HFFc6 (cell line): ENCODE results near the gene ADCY9. TPM values are rescaled to one million over a fixed set of nuclear protein-coding genes. Genes with fewer than 3 reads are reported as not detected.

Experiments
- DNase-seq: peaks from one replicate; pipeline ENCODE4 v3.0.0-alpha.2; 2018
- H3K27ac Mint-ChIP-seq: 2 replicates; pipeline ENCODE4 v1.8.0; 2020; ENCODE audit warnings: mild to moderate bottlenecking, mixed read lengths
- H3K27me3 Mint-ChIP-seq: 2 replicates; pipeline ENCODE4 v1.8.0; 2021; ENCODE audit warnings: mild to moderate bottlenecking, moderate library complexity, mixed read lengths; ENCODE audit not compliant: insufficient read depth
- H3K36me3 Mint-ChIP-seq: 2 replicates; pipeline ENCODE4 v1.8.0; 2021; ENCODE audit warnings: low read depth, mixed read lengths
- H3K4me1 Mint-ChIP-seq: 2 replicates; pipeline ENCODE4 v1.8.0; 2020; ENCODE audit warnings: low read depth, mixed read lengths
- H3K4me3 Mint-ChIP-seq: 2 replicates; pipeline ENCODE4 v1.8.0; 2020; ENCODE audit warnings: mild to moderate bottlenecking, moderate library complexity, mixed read lengths
- H3K9me3 Mint-ChIP-seq: 2 replicates; pipeline ENCODE4 v1.8.0; 2020; ENCODE audit warnings: mild to moderate bottlenecking, mixed read lengths
- total RNA-seq, 6 experiments: library from RNA; stranded (reverse); fragmentation: NEBNext Ultra II Directional; extraction: Animal tissue kit (Norgen Biotek cat#: 25700); gene quantifications; 2 replicates in 1 of 6; 3 replicates in 5 of 6; pipeline ENCODE4 v1.2.3, GENCODE V29; 2021
- TF ChIP-seq, protein P1 (sequence below): fragments of 200-600 bp; sonication (generic); IDR thresholded peaks from 2 replicates; pipeline ENCODE4 v1.5.0; 2021; ENCODE audit warnings: antibody characterized with exemption, mild to moderate bottlenecking

Gene ADCY9
- total RNA-seq, 6 experiments from 2014 or later, result 20.8 to 24.8 (median 22.6) TPM

DNA sequence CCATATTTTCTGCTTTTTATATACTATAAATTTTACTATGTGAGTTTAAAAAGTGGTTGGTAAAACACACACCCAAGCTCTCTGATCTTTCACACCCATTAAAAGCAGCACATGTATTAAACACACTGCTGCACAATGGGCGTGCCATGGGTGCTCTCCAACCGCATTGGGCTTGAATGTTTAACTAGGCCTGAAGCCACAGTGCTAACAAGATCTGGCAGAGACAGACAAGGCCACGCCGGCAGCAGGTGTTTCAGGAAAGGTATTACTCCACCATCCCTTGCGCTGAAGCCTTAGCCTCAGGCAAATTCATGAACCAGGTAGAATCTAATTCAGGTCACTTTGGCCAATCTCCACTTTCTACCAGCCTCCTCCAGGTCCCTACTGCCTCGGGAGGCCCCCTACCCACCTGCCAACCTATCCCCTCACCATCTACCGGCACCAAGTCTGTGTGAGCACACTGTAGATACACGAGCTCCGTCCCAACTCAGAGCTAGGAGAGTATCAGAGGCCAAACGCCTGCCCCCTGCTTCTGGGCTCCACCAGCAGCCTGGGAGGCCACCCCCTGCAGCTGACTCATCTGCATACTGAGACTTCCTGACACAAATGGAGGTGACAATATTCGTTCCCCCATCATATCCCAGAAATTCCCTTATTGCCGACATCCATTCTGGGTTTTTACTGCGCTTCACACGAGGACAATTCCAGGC, 95.0 kb downstream of the ADCY9 start:
- Mint-ChIP-seq H3K36me3 (peaks cover 9% of the 10 kb centered on the region), H3K27me3 (no peaks in the 10 kb centered on the region), H3K4me1 (peaks cover 25% of the 10 kb centered on the region), H3K27ac (no peak overlapping the region), H3K4me3 (no peak overlapping the region), H3K9me3 (no peaks in the 10 kb centered on the region)
- TF ChIP-seq, protein P1, sequence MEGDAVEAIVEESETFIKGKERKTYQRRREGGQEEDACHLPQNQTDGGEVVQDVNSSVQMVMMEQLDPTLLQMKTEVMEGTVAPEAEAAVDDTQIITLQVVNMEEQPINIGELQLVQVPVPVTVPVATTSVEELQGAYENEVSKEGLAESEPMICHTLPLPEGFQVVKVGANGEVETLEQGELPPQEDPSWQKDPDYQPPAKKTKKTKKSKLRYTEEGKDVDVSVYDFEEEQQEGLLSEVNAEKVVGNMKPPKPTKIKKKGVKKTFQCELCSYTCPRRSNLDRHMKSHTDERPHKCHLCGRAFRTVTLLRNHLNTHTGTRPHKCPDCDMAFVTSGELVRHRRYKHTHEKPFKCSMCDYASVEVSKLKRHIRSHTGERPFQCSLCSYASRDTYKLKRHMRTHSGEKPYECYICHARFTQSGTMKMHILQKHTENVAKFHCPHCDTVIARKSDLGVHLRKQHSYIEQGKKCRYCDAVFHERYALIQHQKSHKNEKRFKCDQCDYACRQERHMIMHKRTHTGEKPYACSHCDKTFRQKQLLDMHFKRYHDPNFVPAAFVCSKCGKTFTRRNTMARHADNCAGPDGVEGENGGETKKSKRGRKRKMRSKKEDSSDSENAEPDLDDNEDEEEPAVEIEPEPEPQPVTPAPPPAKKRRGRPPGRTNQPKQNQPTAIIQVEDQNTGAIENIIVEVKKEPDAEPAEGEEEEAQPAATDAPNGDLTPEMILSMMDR, result no peak
- no peak for DNase-seq

DNA sequence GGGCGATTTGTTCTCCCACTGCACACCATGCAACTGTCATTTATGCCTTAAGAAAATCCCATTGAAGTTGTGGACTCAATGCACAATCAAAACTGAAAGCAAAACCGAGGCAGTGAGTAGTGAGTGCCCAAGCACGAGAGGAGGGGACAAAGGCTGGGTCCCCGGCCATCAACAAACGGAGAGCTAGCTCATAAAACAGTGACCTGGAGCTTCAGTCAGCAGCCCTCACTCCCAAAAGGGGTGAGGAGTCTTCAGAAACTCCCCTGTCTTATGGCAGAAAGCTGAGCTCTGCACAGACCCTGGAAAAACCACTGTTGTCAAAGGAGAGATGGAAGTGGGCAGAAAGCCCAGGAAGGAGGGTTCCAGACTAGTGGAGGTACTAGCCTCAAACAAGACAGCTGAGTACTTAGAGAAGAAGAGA, 96.9 kb downstream of the ADCY9 start:
- no peak for DNase-seq
- H3K4me3 Mint-ChIP-seq, result peak overlapping the region; percentile 81
- H3K9me3 Mint-ChIP-seq, result no peaks in the 10 kb centered on the region

DNA sequence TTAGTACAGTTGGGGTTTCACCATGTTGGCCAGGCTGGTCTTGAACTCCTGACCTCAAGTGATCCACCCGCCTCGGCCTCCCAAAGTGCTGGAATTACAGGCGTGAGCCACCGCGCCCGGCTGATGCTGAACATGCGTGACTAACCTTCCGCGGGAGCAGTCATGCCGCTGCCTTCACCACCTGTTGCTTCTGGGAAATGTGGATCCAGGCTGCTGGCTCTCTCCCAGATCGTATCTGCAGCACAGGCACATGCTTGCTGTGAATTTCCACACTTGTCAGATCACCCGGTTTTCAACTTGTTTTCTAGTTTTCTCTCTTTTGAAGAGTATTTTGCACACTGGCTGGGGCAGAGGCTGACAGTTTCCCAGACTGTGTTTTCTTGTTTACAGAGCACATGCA, 97.9 kb downstream of the ADCY9 start:
- H3K36me3 Mint-ChIP-seq, result peaks cover 4% of the 10 kb centered on the region; the same call in 1 of the 2 replicates
- TF ChIP-seq, protein P1, result no peak
- no peak for DNase-seq
- peaks cover 43% of the 10 kb centered on the region for H3K4me1 Mint-ChIP-seq
- H3K4me3 Mint-ChIP-seq, result no peak overlapping the region; the same call in 1 of the 2 replicates
- no peaks in the 10 kb centered on the region for H3K27me3 Mint-ChIP-seq
- H3K9me3 Mint-ChIP-seq, result no peaks in the 10 kb centered on the region
- no peak overlapping the region for H3K27ac Mint-ChIP-seq

More for the DNA sequence above, 96.9 kb downstream of the ADCY9 start:
- TF ChIP-seq, protein P1, result no peak
- peak overlapping the region; percentile 70; the same call in 1 of the 2 replicates for H3K27ac Mint-ChIP-seq
- H3K4me1 Mint-ChIP-seq, result peaks cover 36% of the 10 kb centered on the region
- no peaks in the 10 kb centered on the region for H3K27me3 Mint-ChIP-seq
- H3K36me3 Mint-ChIP-seq, result peaks cover 4% of the 10 kb centered on the region; the same call in 1 of the 2 replicates

DNA sequence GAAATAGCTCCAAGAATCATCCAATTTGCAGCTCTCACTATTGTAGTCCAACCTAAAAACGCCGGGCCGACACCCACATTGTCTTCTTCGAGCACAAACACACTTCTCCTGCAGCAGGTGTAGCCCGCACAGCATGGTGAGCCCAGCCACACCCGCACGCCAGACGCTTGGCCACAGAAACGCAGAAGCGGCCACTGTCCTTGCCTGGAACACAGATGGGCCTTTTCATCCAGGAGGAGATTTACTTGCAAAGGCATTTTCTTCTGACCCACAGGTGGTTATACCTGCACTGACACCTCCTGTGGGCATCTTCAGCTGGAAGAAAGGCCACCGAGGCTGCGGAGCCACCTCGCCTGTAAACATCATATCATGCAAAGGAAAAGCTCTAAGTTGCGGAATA, 98.4 kb downstream of the ADCY9 start:
- Mint-ChIP-seq H3K27ac (no peak overlapping the region), H3K4me3 (no peak overlapping the region), H3K27me3 (no peaks in the 10 kb centered on the region), H3K36me3 (peaks cover 4% of the 10 kb centered on the region; the same call in 1 of the 2 replicates), H3K4me1 (peaks cover 45% of the 10 kb centered on the region), H3K9me3 (no peaks in the 10 kb centered on the region)
- DNase-seq, result no peak
- TF ChIP-seq, protein P1, result no peak

DNA sequence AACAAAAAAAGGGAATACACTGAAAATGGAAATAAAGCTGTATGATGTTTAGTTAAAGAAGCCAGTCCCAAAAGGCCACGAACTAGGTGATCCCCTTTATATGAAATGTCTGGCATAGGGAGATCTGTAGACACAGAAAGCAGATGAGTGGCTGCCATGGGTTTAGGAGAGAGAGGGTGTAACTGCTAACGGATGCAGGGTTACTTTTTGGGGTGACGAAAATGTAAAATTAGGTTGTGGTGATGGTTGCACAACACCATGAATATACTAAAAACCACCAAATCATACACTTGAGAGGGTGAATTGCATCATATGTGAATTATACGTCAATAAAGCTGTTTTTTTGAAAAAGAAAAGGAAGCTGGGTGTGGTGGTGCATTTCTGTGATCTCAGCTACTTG, 99.6 kb downstream of the ADCY9 start:
- H3K4me3 Mint-ChIP-seq, result no peak overlapping the region
- H3K27ac Mint-ChIP-seq, result no peak overlapping the region
- no peak for DNase-seq
- H3K4me1 Mint-ChIP-seq, result peaks cover 50% of the 10 kb centered on the region
- TF ChIP-seq, protein P1, result no peak
- H3K27me3 Mint-ChIP-seq, result no peaks in the 10 kb centered on the region
- H3K36me3 Mint-ChIP-seq, result peaks cover 4% of the 10 kb centered on the region; the same call in 1 of the 2 replicates
- H3K9me3 Mint-ChIP-seq, result no peaks in the 10 kb centered on the region
